Panc1 (cell line): ENCODE measurements around the gene OR5V1. TPM values are rescaled to one million over a fixed set of nuclear protein-coding genes. Genes with fewer than 3 reads are reported as not detected.

Experiments used
- ATAC-seq: fragments of 200-7000 bp; cut with Tn5 transposase; 2 replicates; pipeline ENCODE4 v1.9.1; 2020; ENCODE audit warnings: mild to moderate bottlenecking, moderate library complexity
- BruUV-seq: library from RNA; stranded (reverse); fragments of 400-500 nt; replicated peaks from 2 replicates; lab custom pipeline; 2021; lab: Mats Ljungman, UMichigan
- CTCF ChIA-PET: fragments of 300-600 bp; sonication (Branson Sonifier 250); formaldehyde crosslinking; loops from one replicate; lab custom pipeline; 2022; ENCODE audit warnings: antibody characterized with exemption; lab: Charles Lee
- POLR2A ChIA-PET: fragments of 300-600 bp; sonication (Branson Sonifier 250); formaldehyde crosslinking; loops from one replicate; lab custom pipeline; 2022; ENCODE audit warnings: antibody characterized with exemption; lab: Charles Lee
- DNase-seq: peaks from one replicate; pipeline ENCODE4 v3.0.0-alpha.2; 2010; ENCODE audit warnings: low read depth, low spot score
- H3K27ac ChIP-seq: 2 replicates; pipeline ENCODE4 v1.5.1; 2011; ENCODE audit warnings: mild to moderate bottlenecking, low read length, inconsistent platforms
- H3K27me3 ChIP-seq: fragments of 200-500 bp; sonication (Bioruptor generic); 2 replicates; pipeline ENCODE4 v1.6.0; 2014; ENCODE audit warnings: low read length, inconsistent platforms; ENCODE audit not compliant: control insufficient read depth, insufficient read depth
- H3K36me3 ChIP-seq: fragments of 200-500 bp; sonication (Bioruptor generic); 2 replicates; pipeline ENCODE4 v1.5.1; 2014; ENCODE audit warnings: inconsistent platforms, mild to moderate bottlenecking, low read length, moderate library complexity; ENCODE audit not compliant: control insufficient read depth, insufficient read depth
- H3K4me1 ChIP-seq: 2 replicates; pipeline ENCODE4 v1.5.1; 2011; ENCODE audit warnings: inconsistent platforms, mild to moderate bottlenecking, low read length, moderate library complexity; ENCODE audit not compliant: control insufficient read depth, insufficient read depth
- H3K4me3 ChIP-seq, 2 experiments: 2 replicates each; pipeline ENCODE4 v1.5.1; 2011 to 2012; ENCODE audit warnings: low read depth in 2 of 2, low read length in 2 of 2, mild to moderate bottlenecking in 2 of 2, inconsistent platforms in 1 of 2, moderate library complexity in 1 of 2
- H3K9me3 ChIP-seq: fragments of 200-500 bp; sonication (Bioruptor generic); 2 replicates; pipeline ENCODE4 v1.5.1; 2014; ENCODE audit warnings: low read depth, mild to moderate bottlenecking, inconsistent platforms, low read length, moderate library complexity; ENCODE audit not compliant: control insufficient read depth, insufficient read depth
- POLR2AphosphoS5 ChIP-seq: IDR thresholded peaks from 2 replicates; pipeline ENCODE4 v1.6.1; 2012; ENCODE audit warnings: mild to moderate bottlenecking, low read depth, low read length, moderate library complexity
- REST ChIP-seq, 2 experiments: IDR thresholded peaks; 2 replicates each; pipeline ENCODE4 v1.6.1; 2011 to 2012; ENCODE audit warnings: low read depth in 2 of 2, control low read depth in 1 of 2, low read length in 1 of 2, mild to moderate bottlenecking in 1 of 2, moderate library complexity in 1 of 2; ENCODE audit not compliant: insufficient read depth in 1 of 2
- SIN3A ChIP-seq: IDR thresholded peaks from 2 replicates; pipeline ENCODE4 v1.6.1; 2012; ENCODE audit warnings: low read depth, mild to moderate bottlenecking, low read length, moderate library complexity, borderline replicate concordance; ENCODE audit not compliant: insufficient read depth
- TCF7L2 ChIP-seq: IDR thresholded peaks from 2 replicates; pipeline ENCODE4 v1.6.1; 2011; ENCODE audit warnings: mild to moderate bottlenecking, low read depth, low read length, inconsistent platforms
- in situ Hi-C: cut with HindIII; loops from 2 replicates; pipeline ENCODE4 v1.10.0; 2016; ENCODE audit warnings: low sequenced_read_pairs, low pct_unique_long_range_greater_than_20kb
- intact Hi-C: fragments of 100-400 bp; cut with micrococcal nuclease; formaldehyde crosslinking; loops from one replicate; pipeline ENCODE4 v1.10.0; 2022; ENCODE audit not compliant: unreplicated experiment
- total RNA-seq: library from RNA; stranded (reverse); gene quantifications from one replicate; pipeline ENCODE4 v1.2.1, GENCODE V29; 2021; ENCODE audit not compliant: unreplicated experiment
- TF ChIP-seq, protein P1 (sequence below): fragments of 450-650 bp; IDR thresholded peaks from 2 replicates; pipeline ENCODE4 v1.5.1; 2017; ENCODE audit warnings: mild to moderate bottlenecking

Gene OR5V1
- total RNA-seq, 1 experiment from 2014 or later = not detected

GRCh38 chr6:29345380-29345779 lies 23.3 kb downstream of the OR5V1 start:
- Histone ChIP-seq H3K27ac (no peak overlapping the region), H3K27me3 (no peaks in the 10 kb centered on the region), H3K36me3 (no peaks in the 10 kb centered on the region; the same call in 1 of the 2 replicates), H3K9me3 (no peaks in the 10 kb centered on the region), H3K4me1 (no peaks in the 10 kb centered on the region), H3K4me3 (no peak overlapping the region)
- no peak for TF ChIP-seq SIN3A
- TF ChIP-seq POLR2AphosphoS5 = no peak
- TF ChIP-seq, protein P1, sequence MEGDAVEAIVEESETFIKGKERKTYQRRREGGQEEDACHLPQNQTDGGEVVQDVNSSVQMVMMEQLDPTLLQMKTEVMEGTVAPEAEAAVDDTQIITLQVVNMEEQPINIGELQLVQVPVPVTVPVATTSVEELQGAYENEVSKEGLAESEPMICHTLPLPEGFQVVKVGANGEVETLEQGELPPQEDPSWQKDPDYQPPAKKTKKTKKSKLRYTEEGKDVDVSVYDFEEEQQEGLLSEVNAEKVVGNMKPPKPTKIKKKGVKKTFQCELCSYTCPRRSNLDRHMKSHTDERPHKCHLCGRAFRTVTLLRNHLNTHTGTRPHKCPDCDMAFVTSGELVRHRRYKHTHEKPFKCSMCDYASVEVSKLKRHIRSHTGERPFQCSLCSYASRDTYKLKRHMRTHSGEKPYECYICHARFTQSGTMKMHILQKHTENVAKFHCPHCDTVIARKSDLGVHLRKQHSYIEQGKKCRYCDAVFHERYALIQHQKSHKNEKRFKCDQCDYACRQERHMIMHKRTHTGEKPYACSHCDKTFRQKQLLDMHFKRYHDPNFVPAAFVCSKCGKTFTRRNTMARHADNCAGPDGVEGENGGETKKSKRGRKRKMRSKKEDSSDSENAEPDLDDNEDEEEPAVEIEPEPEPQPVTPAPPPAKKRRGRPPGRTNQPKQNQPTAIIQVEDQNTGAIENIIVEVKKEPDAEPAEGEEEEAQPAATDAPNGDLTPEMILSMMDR = no peak
- TF ChIP-seq REST (IDR thresholded peaks at IDR 0.05; ENCODE audit: insufficient read depth in 1 of 2, low read depth in 2 of 2, low read length in 1 of 2) = no peak
- no peak for TF ChIP-seq TCF7L2
- ChIA-PET CTCF (no interaction called here), POLR2A (no interaction called here)
- no peak for DNase-seq
- no TSS peak for BruUV-seq
- intact Hi-C loops (no loop called here), in situ Hi-C loops (no loop called here)
- no peak for ATAC-seq

- H3K9me3 ChIP-seq = no peaks in the 10 kb centered on the region
- ATAC-seq = no peak
- H3K4me1 ChIP-seq = no peaks in the 10 kb centered on the region
- no peak overlapping the region for H3K27ac ChIP-seq
- no peaks in the 10 kb centered on the region for H3K27me3 ChIP-seq
- no peak overlapping the region for H3K4me3 ChIP-seq
- intact Hi-C loops (no loop called here), in situ Hi-C loops (no loop called here)
- no peaks in the 10 kb centered on the region for H3K36me3 ChIP-seq
- no TSS peak for BruUV-seq
- ChIA-PET CTCF (no interaction called here), POLR2A (no interaction called here)
- TF ChIP-seq TCF7L2 (no peak), SIN3A (no peak), POLR2AphosphoS5 (no peak), REST (IDR thresholded peaks at IDR 0.05; ENCODE audit: insufficient read depth in 1 of 2, low read depth in 2 of 2, low read length in 1 of 2) (no peak)
- TF ChIP-seq, protein P1 = no peak
- DNase-seq = no peak
These were observed 32.4 kb downstream of the OR5V1 start for GRCh38 chr6:29336269-29336668.
